Brain microvascular endothelial cell (primary cell): ENCODE data around the gene CALD1.
A peak's percentile ranks its signal among the peaks of the same experiment; 100 is the strongest.

Source experiments
- DNase-seq: peaks from one replicate; pipeline ENCODE4 v3.0.0-alpha.2; 2020
- H3K27ac ChIP-seq: fragments of 250-450 bp; sonication (Bioruptor Pico); 2 replicates; pipeline ENCODE4 v1.5.1; 2020; ENCODE audit warnings: mild to moderate bottlenecking, moderate library complexity
- H3K27me3 ChIP-seq: fragments of 250-450 bp; sonication (Bioruptor Pico); replicated peaks from 2 replicates; pipeline ENCODE4 v1.5.1; 2020; ENCODE audit warnings: mild to moderate bottlenecking
- H3K36me3 ChIP-seq: fragments of 250-450 bp; sonication (Bioruptor Pico); replicated peaks from 2 replicates; pipeline ENCODE4 v1.5.1; 2020; ENCODE audit warnings: mild to moderate bottlenecking
- H3K4me3 ChIP-seq: 2 replicates; pipeline ENCODE4 v1.5.1; 2011; ENCODE audit warnings: low read depth, mild to moderate bottlenecking, control low read depth, low read length, moderate library complexity
- in situ Hi-C: cut with HindIII; loops from 2 replicates; pipeline ENCODE4 v1.10.0; 2017; ENCODE audit warnings: low sequenced_read_pairs, low pct_ligation_motif_present
- TF ChIP-seq, protein P1 (sequence below): IDR thresholded peaks from 2 replicates; pipeline ENCODE4 v1.5.1; 2011; ENCODE audit warnings: low read depth, mild to moderate bottlenecking, moderate library complexity, low read length, control low read depth, inconsistent platforms; ENCODE audit errors: missing control alignments

Gene CALD1

DNA sequence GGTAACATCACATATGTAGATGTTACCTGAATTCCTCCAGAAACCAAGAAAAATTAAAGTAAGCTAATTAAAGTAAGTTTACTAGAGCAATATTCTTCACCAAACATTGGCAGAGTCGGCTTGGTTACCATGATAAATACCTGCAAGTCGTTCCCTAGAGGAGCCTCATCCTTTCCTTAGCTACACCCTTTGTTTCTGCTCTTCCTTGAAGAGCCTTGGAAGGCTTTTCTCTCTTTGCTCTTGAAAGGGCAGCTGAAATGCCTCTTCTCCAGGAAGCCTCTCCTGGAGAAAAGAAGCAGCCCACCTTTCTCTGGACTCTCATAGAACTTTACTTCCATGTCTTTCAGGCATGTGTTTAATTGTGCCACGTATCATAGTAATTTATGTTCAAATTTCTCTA lies 34.9 kb upstream of the CALD1 start:
- no peak for DNase-seq
- TF ChIP-seq, protein P1, sequence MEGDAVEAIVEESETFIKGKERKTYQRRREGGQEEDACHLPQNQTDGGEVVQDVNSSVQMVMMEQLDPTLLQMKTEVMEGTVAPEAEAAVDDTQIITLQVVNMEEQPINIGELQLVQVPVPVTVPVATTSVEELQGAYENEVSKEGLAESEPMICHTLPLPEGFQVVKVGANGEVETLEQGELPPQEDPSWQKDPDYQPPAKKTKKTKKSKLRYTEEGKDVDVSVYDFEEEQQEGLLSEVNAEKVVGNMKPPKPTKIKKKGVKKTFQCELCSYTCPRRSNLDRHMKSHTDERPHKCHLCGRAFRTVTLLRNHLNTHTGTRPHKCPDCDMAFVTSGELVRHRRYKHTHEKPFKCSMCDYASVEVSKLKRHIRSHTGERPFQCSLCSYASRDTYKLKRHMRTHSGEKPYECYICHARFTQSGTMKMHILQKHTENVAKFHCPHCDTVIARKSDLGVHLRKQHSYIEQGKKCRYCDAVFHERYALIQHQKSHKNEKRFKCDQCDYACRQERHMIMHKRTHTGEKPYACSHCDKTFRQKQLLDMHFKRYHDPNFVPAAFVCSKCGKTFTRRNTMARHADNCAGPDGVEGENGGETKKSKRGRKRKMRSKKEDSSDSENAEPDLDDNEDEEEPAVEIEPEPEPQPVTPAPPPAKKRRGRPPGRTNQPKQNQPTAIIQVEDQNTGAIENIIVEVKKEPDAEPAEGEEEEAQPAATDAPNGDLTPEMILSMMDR, result no peak
- Histone ChIP-seq H3K4me3 (no peak overlapping the region), H3K27me3 (no peaks in the 10 kb centered on the region), H3K36me3 (no peaks in the 10 kb centered on the region), H3K27ac (no peak overlapping the region)
- in situ Hi-C loops, result no loop called here

DNA sequence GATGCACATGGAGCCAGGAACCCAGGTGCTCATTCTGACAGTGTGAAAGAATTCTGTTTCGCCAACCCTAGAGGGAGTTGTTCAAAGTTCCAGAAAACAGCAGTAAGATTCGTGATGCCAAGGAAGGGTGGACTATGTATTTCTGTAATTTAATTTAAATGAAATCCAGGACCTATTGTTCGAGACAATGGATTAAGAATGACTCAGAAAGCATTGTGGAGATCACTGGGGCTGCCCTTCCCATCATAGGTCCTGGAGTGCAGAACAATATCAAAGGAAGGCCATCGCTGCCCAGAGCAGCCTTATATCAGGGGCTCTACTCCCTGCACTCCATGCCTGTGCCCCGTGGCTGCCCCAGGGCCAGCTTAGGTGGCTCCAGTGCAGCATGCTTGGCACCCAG lies 32.1 kb upstream of the CALD1 start:
- DNase-seq, result no peak
- TF ChIP-seq, protein P1, result no peak

DNA sequence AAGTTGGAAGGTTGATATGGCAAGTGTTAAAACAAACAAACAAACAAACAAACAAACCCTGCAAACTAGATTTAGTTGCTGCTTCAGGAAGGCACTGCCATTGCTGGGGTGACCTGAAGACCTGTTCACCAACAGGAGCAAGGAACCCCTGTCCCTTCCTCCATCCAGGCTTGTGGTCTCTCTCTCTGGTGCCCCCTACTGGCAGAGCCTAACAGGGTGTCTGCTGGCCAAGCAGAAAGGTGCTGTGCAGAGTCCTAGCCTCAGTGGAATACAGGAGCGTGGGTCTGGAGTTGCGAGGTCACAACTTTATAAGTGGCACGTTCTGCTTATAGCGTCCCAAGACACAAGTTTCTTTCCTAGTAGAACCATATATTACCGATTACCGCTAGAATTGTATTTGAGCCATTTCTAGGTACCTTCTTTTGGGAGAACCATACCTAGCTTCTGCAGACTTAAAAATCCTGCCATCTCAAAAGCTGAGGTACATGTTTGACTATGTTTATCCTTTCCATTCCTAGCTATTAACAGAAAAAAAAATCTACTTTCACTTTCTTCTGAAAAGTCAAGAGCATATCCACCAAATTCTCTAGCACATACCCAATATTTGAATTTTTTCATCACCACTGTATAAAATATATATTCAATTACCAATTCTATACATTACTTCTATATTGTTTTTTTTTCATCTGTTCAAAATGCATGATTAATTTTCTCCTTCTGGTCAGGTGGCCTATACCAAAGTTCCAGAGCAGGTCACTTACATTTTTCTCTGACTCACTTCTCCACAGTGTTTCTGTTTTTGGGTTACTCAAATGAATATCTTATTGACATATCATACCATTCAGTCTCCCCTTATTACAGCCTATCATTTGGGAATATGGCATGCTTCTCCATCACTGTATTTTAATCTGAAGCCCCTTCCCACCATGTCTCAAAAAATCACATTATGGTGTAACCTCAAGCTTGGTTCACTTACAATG lies 29.1 kb upstream of the CALD1 start:
- Histone ChIP-seq H3K36me3 (no peaks in the 10 kb centered on the region), H3K27ac (no peak overlapping the region), H3K4me3 (no peak overlapping the region), H3K27me3 (no peaks in the 10 kb centered on the region)
- in situ Hi-C loops, result no loop called here
- DNase-seq, result peak; percentile 43
- TF ChIP-seq, protein P1, result peak; percentile 91

More for the DNA sequence above, 32.1 kb upstream of the CALD1 start:
- Histone ChIP-seq H3K4me3 (no peak overlapping the region), H3K27ac (no peak overlapping the region), H3K27me3 (no peaks in the 10 kb centered on the region), H3K36me3 (no peaks in the 10 kb centered on the region)
- in situ Hi-C loops, result no loop called here

DNA sequence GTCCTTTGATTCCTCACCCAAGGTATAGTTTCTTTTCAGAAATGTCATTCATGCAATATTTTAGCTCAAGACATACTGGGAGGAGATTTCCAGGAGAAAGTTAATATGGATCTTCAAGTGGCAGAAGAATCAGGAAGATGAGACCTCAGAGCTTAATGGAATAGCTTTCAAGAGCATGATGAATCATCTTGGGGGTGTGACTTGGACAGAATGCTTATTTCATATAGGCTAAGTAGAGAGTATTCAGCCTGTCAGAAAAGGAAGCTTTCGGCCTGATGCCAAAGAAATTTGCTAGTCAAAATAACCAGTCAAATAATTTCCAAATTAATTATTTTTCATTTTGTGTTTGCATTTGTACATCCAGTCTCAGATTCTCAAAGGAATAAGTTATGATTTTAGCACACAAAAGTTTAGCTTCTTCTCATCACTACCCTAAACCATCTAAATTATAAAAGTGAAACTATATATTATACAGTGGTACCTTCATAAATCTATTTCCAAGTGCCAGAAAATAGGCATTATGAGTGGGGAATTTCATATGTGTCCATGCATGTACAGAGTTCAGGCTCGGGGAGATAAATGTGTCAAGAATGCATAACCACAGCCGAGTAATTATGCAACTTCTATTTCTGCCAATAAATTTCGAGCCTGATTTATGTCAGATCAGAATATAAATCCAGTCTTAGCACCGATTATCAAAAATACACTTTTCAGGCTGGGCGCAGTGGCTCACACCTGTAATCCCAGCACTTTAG lies 27.3 kb upstream of the CALD1 start:
- Histone ChIP-seq H3K4me3 (no peak overlapping the region), H3K36me3 (no peaks in the 10 kb centered on the region), H3K27ac (no peak overlapping the region), H3K27me3 (no peaks in the 10 kb centered on the region)
- peak; percentile 77 for DNase-seq
- TF ChIP-seq, protein P1, result no peak
- in situ Hi-C loops, result no loop called here

DNA sequence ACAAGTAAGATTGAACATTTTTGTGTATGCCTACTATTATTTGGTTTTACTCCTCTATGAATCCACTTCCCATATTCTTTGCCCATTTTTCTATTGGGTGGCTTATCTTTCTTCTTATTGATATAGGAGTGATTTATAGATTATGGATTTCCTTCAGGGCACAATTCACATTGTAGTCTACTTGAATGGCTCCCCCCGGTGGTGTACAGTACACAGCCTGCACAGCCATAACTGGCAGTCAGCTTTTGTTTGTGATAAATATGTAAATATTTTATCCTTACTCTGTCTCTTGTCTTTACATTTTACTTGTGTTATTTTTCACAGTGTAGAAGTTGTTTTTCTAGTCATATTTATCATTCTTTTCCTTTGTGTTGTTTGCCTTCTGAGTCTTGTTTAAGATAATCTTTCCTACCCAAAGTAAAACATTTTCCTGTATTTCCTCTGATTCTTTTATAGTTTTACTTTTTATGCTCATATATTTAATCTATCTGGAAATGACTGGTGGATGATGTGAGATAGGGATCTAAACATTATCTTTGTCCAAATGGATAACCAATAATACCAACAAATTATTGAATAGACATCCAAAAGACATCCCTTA lies 23.9 kb upstream of the CALD1 start:
- Histone ChIP-seq H3K27me3 (no peaks in the 10 kb centered on the region), H3K27ac (no peak overlapping the region), H3K36me3 (no peaks in the 10 kb centered on the region), H3K4me3 (no peak overlapping the region)
- in situ Hi-C loops, result no loop called here
- TF ChIP-seq, protein P1, result peak; percentile 88
- peak; percentile 50 for DNase-seq
